GM12878 (cell line): ENCODE data around the gene SYNGR3. TPM values are rescaled to one million over a fixed set of nuclear protein-coding genes. Genes with fewer than 3 reads are reported as not detected.

Experiments used
- DPF2 ChIP-seq: fragments of 450-650 bp; IDR thresholded peaks from 2 replicates; pipeline ENCODE4 v1.6.1; 2017; ENCODE audit warnings: mild to moderate bottlenecking
- ESRRA ChIP-seq: IDR thresholded peaks from 2 replicates; pipeline ENCODE4 v1.6.1; 2012; ENCODE audit warnings: mild to moderate bottlenecking, low read length, improper control_type of control experiment
- MEF2A ChIP-seq: IDR thresholded peaks from 2 replicates; pipeline ENCODE4 v1.6.1; 2011; ENCODE audit warnings: low read depth, mild to moderate bottlenecking, low read length, moderate library complexity; ENCODE audit not compliant: insufficient read depth
- MYB ChIP-seq: fragments of 150-350 bp; IDR thresholded peaks from 2 replicates; pipeline ENCODE4 v1.6.1; 2014; ENCODE audit warnings: mild to moderate bottlenecking, low read depth, low read length, borderline replicate concordance
- NBN ChIP-seq: fragments of 450-650 bp; IDR thresholded peaks from 2 replicates; pipeline ENCODE4 v1.6.1; 2016
- NFYA ChIP-seq: IDR thresholded peaks from 2 replicates; pipeline ENCODE4 v1.6.1; 2011; ENCODE audit warnings: low read depth, mild to moderate bottlenecking, low read length, improper control_type of control experiment, borderline replicate concordance
- POLR2AphosphoS2 ChIP-seq: IDR thresholded peaks from 2 replicates; pipeline ENCODE4 v1.6.1; 2011; ENCODE audit warnings: low read depth, mild to moderate bottlenecking, low read length, improper control_type of control experiment, moderate library complexity
- POLR2AphosphoS5 ChIP-seq: IDR thresholded peaks from 2 replicates; pipeline ENCODE4 v1.6.1; 2011; ENCODE audit warnings: mild to moderate bottlenecking, low read length, inconsistent platforms
- RAD21 ChIP-seq: IDR thresholded peaks from 2 replicates; pipeline ENCODE4 v1.6.1; 2011; ENCODE audit warnings: mild to moderate bottlenecking, low read depth, low read length, moderate library complexity; ENCODE audit not compliant: insufficient read depth
- SP1 ChIP-seq: IDR thresholded peaks from one replicate; pipeline ENCODE4 v1.6.1; 2011; ENCODE audit warnings: low read depth, low read length
- SREBF2 ChIP-seq: IDR thresholded peaks from 2 replicates; pipeline ENCODE4 v1.6.1; 2012; ENCODE audit warnings: mild to moderate bottlenecking, low read length
- ZBTB11 ChIP-seq: fragments of 450-650 bp; formaldehyde crosslinking; IDR thresholded peaks from 2 replicates; pipeline ENCODE4 v1.5.0; 2022; ENCODE audit warnings: mild to moderate bottlenecking, missing genetic modification characterization
- ZBTB4 ChIP-seq: fragments of 450-650 bp; formaldehyde crosslinking; IDR thresholded peaks from 2 replicates; pipeline ENCODE4 v1.4.0; 2022; ENCODE audit warnings: mild to moderate bottlenecking, moderate library complexity
- ZZZ3 ChIP-seq: IDR thresholded peaks from 2 replicates; pipeline ENCODE4 v1.6.1; 2011; ENCODE audit warnings: low read depth; ENCODE audit not compliant: control insufficient read depth, insufficient read length
- polyA plus RNA-seq, 11 experiments: library from polyadenylated mRNA; depleted of rRNA in 4 of 11; unstranded in 6 of 11; stranded (reverse) in 5 of 11; fragments of >200 nt; fragmentation: Nextera tagmentation in 4 of 11; fragmentation: Illumina TruSeq in 1 of 11; extraction: Ambion mirVana in 4 of 11; extraction: Trizol in 1 of 11; gene quantifications; 1 replicate in 1 of 11; 2 replicates in 10 of 11; pipeline versions ENCODE4 v1.2.1 to v1.2.3, GENCODE V29; 2011 to 2016; ENCODE audit warnings: inconsistent platforms in 2 of 11, missing spikeins in 2 of 11, low read depth in 1 of 11
- total RNA-seq, 4 experiments: library from RNA; depleted of rRNA in 3 of 4; stranded (reverse); fragments of >200 nt in 3 of 4; fragmentation: Illumina TruSeq in 1 of 4; extraction: Trizol in 1 of 4; gene quantifications; 2 replicates each; pipeline versions ENCODE4 v1.2.1 to v1.2.3, GENCODE V29; 2013 to 2021
- TF ChIP-seq, protein P1 (sequence below): IDR thresholded peaks from 2 replicates; pipeline ENCODE4 v1.6.1; 2012; ENCODE audit warnings: improper control_type of control experiment, low read depth, low read length; ENCODE audit not compliant: insufficient replicate concordance
- TF ChIP-seq, protein P2 (sequence below): IDR thresholded peaks from 2 replicates; pipeline ENCODE4 v1.6.1; 2012; ENCODE audit warnings: low read length, inconsistent platforms

Gene SYNGR3
- total and polyA plus RNA-seq, 10 of the 15 experiments (the other 5 are each of a cell fraction or from before 2014, with no cell fraction given) = 1.2 to 18.1 (median 6.6) TPM

GRCh38 chr16:1959269-1960039 is 30.3 kb upstream of the SYNGR3 start, which contains the start of gene NDUFB10 (continued):
- TF ChIP-seq ZBTB4 (CRISPR knock-in tag) (no peak), ZBTB11 (no peak), POLR2AphosphoS2 (peak; percentile 77), RAD21 (peak; percentile 30; the same call in 1 of the 2 replicates), SREBF2 (no peak), NBN (no peak), POLR2AphosphoS5 (peak; percentile 85), SP1 (peak; percentile 14), ESRRA (no peak), MEF2A (no peak), DPF2 (0 out of 2 replicates have a peak, but pooled peaks have one; percentile 62), MYB (no peak), ZZZ3 (no peak), NFYA (no peak)
- TF ChIP-seq, protein P1, sequence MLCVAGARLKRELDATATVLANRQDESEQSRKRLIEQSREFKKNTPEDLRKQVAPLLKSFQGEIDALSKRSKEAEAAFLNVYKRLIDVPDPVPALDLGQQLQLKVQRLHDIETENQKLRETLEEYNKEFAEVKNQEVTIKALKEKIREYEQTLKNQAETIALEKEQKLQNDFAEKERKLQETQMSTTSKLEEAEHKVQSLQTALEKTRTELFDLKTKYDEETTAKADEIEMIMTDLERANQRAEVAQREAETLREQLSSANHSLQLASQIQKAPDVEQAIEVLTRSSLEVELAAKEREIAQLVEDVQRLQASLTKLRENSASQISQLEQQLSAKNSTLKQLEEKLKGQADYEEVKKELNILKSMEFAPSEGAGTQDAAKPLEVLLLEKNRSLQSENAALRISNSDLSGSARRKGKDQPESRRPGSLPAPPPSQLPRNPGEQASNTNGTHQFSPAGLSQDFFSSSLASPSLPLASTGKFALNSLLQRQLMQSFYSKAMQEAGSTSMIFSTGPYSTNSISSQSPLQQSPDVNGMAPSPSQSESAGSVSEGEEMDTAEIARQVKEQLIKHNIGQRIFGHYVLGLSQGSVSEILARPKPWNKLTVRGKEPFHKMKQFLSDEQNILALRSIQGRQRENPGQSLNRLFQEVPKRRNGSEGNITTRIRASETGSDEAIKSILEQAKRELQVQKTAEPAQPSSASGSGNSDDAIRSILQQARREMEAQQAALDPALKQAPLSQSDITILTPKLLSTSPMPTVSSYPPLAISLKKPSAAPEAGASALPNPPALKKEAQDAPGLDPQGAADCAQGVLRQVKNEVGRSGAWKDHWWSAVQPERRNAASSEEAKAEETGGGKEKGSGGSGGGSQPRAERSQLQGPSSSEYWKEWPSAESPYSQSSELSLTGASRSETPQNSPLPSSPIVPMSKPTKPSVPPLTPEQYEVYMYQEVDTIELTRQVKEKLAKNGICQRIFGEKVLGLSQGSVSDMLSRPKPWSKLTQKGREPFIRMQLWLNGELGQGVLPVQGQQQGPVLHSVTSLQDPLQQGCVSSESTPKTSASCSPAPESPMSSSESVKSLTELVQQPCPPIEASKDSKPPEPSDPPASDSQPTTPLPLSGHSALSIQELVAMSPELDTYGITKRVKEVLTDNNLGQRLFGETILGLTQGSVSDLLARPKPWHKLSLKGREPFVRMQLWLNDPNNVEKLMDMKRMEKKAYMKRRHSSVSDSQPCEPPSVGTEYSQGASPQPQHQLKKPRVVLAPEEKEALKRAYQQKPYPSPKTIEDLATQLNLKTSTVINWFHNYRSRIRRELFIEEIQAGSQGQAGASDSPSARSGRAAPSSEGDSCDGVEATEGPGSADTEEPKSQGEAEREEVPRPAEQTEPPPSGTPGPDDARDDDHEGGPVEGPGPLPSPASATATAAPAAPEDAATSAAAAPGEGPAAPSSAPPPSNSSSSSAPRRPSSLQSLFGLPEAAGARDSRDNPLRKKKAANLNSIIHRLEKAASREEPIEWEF = no peak
- TF ChIP-seq, protein P2, sequence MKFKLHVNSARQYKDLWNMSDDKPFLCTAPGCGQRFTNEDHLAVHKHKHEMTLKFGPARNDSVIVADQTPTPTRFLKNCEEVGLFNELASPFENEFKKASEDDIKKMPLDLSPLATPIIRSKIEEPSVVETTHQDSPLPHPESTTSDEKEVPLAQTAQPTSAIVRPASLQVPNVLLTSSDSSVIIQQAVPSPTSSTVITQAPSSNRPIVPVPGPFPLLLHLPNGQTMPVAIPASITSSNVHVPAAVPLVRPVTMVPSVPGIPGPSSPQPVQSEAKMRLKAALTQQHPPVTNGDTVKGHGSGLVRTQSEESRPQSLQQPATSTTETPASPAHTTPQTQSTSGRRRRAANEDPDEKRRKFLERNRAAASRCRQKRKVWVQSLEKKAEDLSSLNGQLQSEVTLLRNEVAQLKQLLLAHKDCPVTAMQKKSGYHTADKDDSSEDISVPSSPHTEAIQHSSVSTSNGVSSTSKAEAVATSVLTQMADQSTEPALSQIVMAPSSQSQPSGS = no peak
